Neutrophil (primary cell): Measurements from ENCODE around the gene TIAM1.

Source experiments
- H3K27ac ChIP-seq: fragments of 200-600 bp; sonication (generic); 2 replicates; pipeline ENCODE4 v1.5.1; 2016; ENCODE audit warnings: mild to moderate bottlenecking, moderate library complexity
- H3K27me3 ChIP-seq: fragments of 200-600 bp; sonication (generic); 2 replicates; pipeline ENCODE4 v1.6.0; 2016; ENCODE audit warnings: mild to moderate bottlenecking
- H3K36me3 ChIP-seq: fragments of 200-600 bp; sonication (generic); 2 replicates; pipeline ENCODE4 v1.5.1; 2017
- H3K4me1 ChIP-seq, 2 experiments: fragments of 200-600 bp in 1 of 2; sonication (generic) in 1 of 2; 1 replicate in 1 of 2; 2 replicates in 1 of 2; pipeline versions ENCODE4 v1.5.1 to v1.6.1; 2013 to 2016; ENCODE audit warnings: low read depth in 1 of 2, low read length in 1 of 2, mild to moderate bottlenecking in 1 of 2, moderate library complexity in 1 of 2; ENCODE audit not compliant: control insufficient read depth in 1 of 2, insufficient read depth in 1 of 2
- H3K4me3 ChIP-seq, 2 experiments: fragments of 200-600 bp in 1 of 2; sonication (generic) in 1 of 2; 1 replicate in 1 of 2; 2 replicates in 1 of 2; pipeline ENCODE4 v1.5.1; 2013 to 2016; ENCODE audit warnings: low read depth in 1 of 2, low read length in 1 of 2, mild to moderate bottlenecking in 1 of 2, moderate library complexity in 1 of 2
- H3K9me3 ChIP-seq: fragments of 200-600 bp; sonication (generic); 2 replicates; pipeline ENCODE4 v1.5.1; 2016
- TF ChIP-seq, protein P1 (sequence below): fragments of 200-600 bp; sonication (generic); IDR thresholded peaks from 2 replicates; pipeline ENCODE4 v1.5.1; 2016; ENCODE audit warnings: antibody characterized with exemption

TIAM1 gene

DNA sequence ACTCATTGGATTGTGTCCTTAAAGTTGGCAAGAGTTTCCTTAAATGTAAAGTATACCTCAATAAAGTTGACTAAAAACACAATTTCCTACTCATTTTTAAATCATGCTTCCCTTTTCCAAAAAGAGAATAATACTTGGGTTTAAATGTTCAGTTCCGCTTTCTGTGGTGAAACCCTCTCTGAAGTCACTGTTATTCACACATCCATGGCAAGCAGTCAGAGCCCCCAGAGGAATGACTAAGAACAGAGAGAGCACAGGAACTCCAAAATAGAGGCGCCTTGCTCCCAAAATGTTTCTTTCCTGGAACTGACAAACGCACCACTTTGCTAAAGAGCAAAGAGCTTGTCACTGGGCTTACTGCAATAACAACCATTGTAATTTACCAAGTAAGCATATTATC lies 142.5 kb downstream of the TIAM1 start:
- Histone ChIP-seq H3K9me3 (no peaks in the 10 kb centered on the region), H3K4me1 (peaks cover 5 to 8% of the 10 kb centered on the region in 2 experiments), H3K4me3 (no peak overlapping the region), H3K27ac (no peak overlapping the region), H3K27me3 (no peaks in the 10 kb centered on the region), H3K36me3 (no peaks in the 10 kb centered on the region)
- TF ChIP-seq, protein P1, sequence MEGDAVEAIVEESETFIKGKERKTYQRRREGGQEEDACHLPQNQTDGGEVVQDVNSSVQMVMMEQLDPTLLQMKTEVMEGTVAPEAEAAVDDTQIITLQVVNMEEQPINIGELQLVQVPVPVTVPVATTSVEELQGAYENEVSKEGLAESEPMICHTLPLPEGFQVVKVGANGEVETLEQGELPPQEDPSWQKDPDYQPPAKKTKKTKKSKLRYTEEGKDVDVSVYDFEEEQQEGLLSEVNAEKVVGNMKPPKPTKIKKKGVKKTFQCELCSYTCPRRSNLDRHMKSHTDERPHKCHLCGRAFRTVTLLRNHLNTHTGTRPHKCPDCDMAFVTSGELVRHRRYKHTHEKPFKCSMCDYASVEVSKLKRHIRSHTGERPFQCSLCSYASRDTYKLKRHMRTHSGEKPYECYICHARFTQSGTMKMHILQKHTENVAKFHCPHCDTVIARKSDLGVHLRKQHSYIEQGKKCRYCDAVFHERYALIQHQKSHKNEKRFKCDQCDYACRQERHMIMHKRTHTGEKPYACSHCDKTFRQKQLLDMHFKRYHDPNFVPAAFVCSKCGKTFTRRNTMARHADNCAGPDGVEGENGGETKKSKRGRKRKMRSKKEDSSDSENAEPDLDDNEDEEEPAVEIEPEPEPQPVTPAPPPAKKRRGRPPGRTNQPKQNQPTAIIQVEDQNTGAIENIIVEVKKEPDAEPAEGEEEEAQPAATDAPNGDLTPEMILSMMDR, result no peak

DNA sequence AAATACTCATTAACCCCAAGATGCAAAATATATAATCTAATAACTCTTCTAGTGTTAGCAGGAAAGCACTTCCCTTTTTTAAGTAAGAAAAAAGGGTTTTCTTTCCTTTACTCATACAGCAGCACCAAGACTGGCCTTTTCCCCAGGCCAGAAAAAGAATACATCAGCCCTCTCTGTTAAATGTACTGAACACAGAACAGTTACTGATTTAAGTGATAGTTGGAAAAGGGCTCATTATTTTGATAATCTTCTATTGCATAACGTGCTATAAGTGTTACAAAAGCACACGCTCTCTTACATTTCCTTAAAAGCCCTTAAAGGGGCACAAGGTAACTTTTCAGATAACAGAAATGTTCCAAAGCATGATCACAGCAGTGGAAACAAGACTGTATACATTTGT lies 142.9 kb downstream of the TIAM1 start:
- no peaks in the 10 kb centered on the region for H3K9me3 ChIP-seq
- TF ChIP-seq, protein P1, result no peak
- no peak overlapping the region for H3K27ac ChIP-seq
- no peaks in the 10 kb centered on the region for H3K27me3 ChIP-seq
- H3K36me3 ChIP-seq, result no peaks in the 10 kb centered on the region
- peaks cover 5 to 8% of the 10 kb centered on the region in 2 experiments for H3K4me1 ChIP-seq
- H3K4me3 ChIP-seq, result no peak overlapping the region

- Histone ChIP-seq H3K36me3 (no peaks in the 10 kb centered on the region), H3K27ac (no peak overlapping the region), H3K4me3 (no peak overlapping the region), H3K9me3 (no peaks in the 10 kb centered on the region), H3K27me3 (no peaks in the 10 kb centered on the region), H3K4me1 (peaks cover 5 to 8% of the 10 kb centered on the region in 2 experiments)
- TF ChIP-seq, protein P1, result no peak
Observed at GRCh38 chr21:31198575-31198974, 145.5 kb downstream of the TIAM1 start.

GRCh38 chr21:31196724-31197123 lies 147.3 kb downstream of the TIAM1 start:
- Histone ChIP-seq H3K27me3 (no peaks in the 10 kb centered on the region), H3K4me3 (no peak overlapping the region), H3K9me3 (no peaks in the 10 kb centered on the region), H3K27ac (no peak overlapping the region), H3K4me1 (peaks cover 5 to 8% of the 10 kb centered on the region in 2 experiments), H3K36me3 (no peaks in the 10 kb centered on the region)
- TF ChIP-seq, protein P1, result no peak

GRCh38 chr21:31195334-31196015 lies 148.6 kb downstream of the TIAM1 start:
- no peak overlapping the region for H3K4me3 ChIP-seq
- no peaks in the 10 kb centered on the region for H3K27me3 ChIP-seq
- TF ChIP-seq, protein P1, result no peak
- H3K9me3 ChIP-seq, result no peaks in the 10 kb centered on the region
- H3K36me3 ChIP-seq, result no peaks in the 10 kb centered on the region
- H3K27ac ChIP-seq, result no peak overlapping the region
- H3K4me1 ChIP-seq, result no peaks in the 10 kb centered on the region
